T-helper 2 cell treated with Interferon-gamma antibody and Interleukin-4, amounts not matched to agents 5 μg/mL and 100 μg/mL, for 36 hours (primary cell): ENCODE data around the gene GAS2.

Experiments used
- DNase-seq: peaks from one replicate; pipeline ENCODE4 v3.0.0; 2021; ENCODE audit warnings: low spot score
- H3K27ac Mint-ChIP-seq: one replicate; pipeline ENCODE4 v1.8.0; 2021; ENCODE audit warnings: mild to moderate bottlenecking, mixed read lengths
- H3K27me3 Mint-ChIP-seq: one replicate; pipeline ENCODE4 v1.8.0; 2021; ENCODE audit warnings: low read depth, mixed read lengths
- H3K36me3 Mint-ChIP-seq: one replicate; pipeline ENCODE4 v1.8.0; 2021; ENCODE audit warnings: low read depth, mixed read lengths
- H3K4me1 Mint-ChIP-seq: one replicate; pipeline ENCODE4 v1.8.0; 2021; ENCODE audit warnings: low read depth, mixed read lengths
- H3K4me3 Mint-ChIP-seq: one replicate; pipeline ENCODE4 v1.8.0; 2022; ENCODE audit warnings: mild to moderate bottlenecking, moderate library complexity, mixed read lengths
- H3K9me3 Mint-ChIP-seq: one replicate; pipeline ENCODE4 v1.8.0; 2021; ENCODE audit warnings: mixed read lengths

The GAS2 gene

DNA sequence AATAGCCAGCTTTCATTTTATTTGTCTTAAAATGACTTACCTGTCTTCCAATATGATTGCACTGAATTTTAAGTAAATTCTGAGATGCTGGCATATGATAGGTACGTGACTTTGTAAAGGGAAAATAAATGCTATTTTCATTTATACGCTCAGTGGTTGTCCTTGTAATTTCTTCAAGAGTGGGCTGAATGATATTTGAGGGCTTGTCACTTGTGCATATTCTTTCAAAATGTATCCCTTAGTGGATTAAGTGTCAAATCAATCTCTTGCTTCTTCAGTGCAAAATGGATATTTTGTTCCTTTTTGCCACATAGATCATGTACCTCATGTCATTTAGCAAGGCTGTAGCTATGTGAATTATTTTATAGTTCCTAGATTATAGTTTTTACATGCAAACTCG is 56.9 kb downstream of the GAS2 start:
- DNase-seq: no peak
- no peaks in the 10 kb centered on the region for H3K27me3 Mint-ChIP-seq
- H3K4me3 Mint-ChIP-seq: no peak overlapping the region
- H3K36me3 Mint-ChIP-seq: no peaks in the 10 kb centered on the region
- H3K4me1 Mint-ChIP-seq: no peaks in the 10 kb centered on the region
- no peak overlapping the region for H3K27ac Mint-ChIP-seq
- H3K9me3 Mint-ChIP-seq: no peaks in the 10 kb centered on the region

- Mint-ChIP-seq H3K4me3 (no peak overlapping the region), H3K27me3 (no peaks in the 10 kb centered on the region), H3K9me3 (no peaks in the 10 kb centered on the region), H3K27ac (no peak overlapping the region), H3K36me3 (no peaks in the 10 kb centered on the region), H3K4me1 (no peaks in the 10 kb centered on the region)
- DNase-seq: no peak
These were observed 58.7 kb downstream of the GAS2 start for GRCh38 chr11:22725079-22725478.

GRCh38 chr11:22728600-22729389 is 62.4 kb downstream of the GAS2 start:
- H3K27ac Mint-ChIP-seq: no peak overlapping the region
- no peak for DNase-seq
- no peaks in the 10 kb centered on the region for H3K9me3 Mint-ChIP-seq
- H3K36me3 Mint-ChIP-seq: no peaks in the 10 kb centered on the region
- H3K4me3 Mint-ChIP-seq: no peak overlapping the region
- H3K27me3 Mint-ChIP-seq: no peaks in the 10 kb centered on the region
- H3K4me1 Mint-ChIP-seq: no peaks in the 10 kb centered on the region

DNA sequence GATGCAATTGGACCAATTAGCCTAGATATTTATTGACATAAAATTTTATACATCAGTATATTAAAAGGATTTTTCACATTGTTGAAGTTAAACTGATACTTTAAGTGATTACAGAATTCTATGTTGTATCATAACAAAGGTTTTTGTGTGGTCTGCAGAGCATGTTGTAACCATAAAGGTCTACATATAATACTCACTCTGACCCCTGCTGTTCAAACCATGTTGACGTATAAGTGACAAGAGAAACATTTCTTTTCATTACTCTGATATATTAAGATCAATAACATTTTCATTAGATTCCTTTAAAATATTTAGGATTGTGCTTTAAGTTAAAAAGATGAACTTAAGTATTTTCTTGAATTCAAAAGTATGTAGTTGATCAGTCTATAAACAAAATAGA is 63.9 kb downstream of the GAS2 start:
- H3K9me3 Mint-ChIP-seq: no peaks in the 10 kb centered on the region
- no peak for DNase-seq

GRCh38 chr11:22732588-22732987 is 66.2 kb downstream of the GAS2 start:
- no peaks in the 10 kb centered on the region for H3K4me1 Mint-ChIP-seq
- no peaks in the 10 kb centered on the region for H3K9me3 Mint-ChIP-seq
- no peaks in the 10 kb centered on the region for H3K36me3 Mint-ChIP-seq
- H3K27ac Mint-ChIP-seq: no peak overlapping the region
- DNase-seq: no peak
- H3K4me3 Mint-ChIP-seq: no peak overlapping the region
- H3K27me3 Mint-ChIP-seq: no peaks in the 10 kb centered on the region

More for the DNA sequence above, 63.9 kb downstream of the GAS2 start:
- Mint-ChIP-seq H3K4me3 (no peak overlapping the region), H3K36me3 (no peaks in the 10 kb centered on the region), H3K27ac (no peak overlapping the region), H3K27me3 (no peaks in the 10 kb centered on the region), H3K4me1 (no peaks in the 10 kb centered on the region)

GRCh38 chr11:22733475-22734248 is 67.3 kb downstream of the GAS2 start:
- Mint-ChIP-seq H3K36me3 (no peaks in the 10 kb centered on the region), H3K27ac (no peak overlapping the region), H3K27me3 (no peaks in the 10 kb centered on the region), H3K9me3 (no peaks in the 10 kb centered on the region), H3K4me3 (no peak overlapping the region), H3K4me1 (no peaks in the 10 kb centered on the region)
- no peak for DNase-seq

- Mint-ChIP-seq H3K4me3 (no peak overlapping the region), H3K27me3 (no peaks in the 10 kb centered on the region), H3K4me1 (no peaks in the 10 kb centered on the region), H3K27ac (no peak overlapping the region), H3K36me3 (no peaks in the 10 kb centered on the region), H3K9me3 (no peaks in the 10 kb centered on the region)
- no peak for DNase-seq
These were observed 68.4 kb downstream of the GAS2 start for GRCh38 chr11:22734628-22735345.

- DNase-seq: no peak
- no peaks in the 10 kb centered on the region for H3K9me3 Mint-ChIP-seq
- H3K27ac Mint-ChIP-seq: no peak overlapping the region
- H3K27me3 Mint-ChIP-seq: peaks cover 2% of the 10 kb centered on the region
- H3K4me1 Mint-ChIP-seq: no peaks in the 10 kb centered on the region
- H3K36me3 Mint-ChIP-seq: no peaks in the 10 kb centered on the region
- H3K4me3 Mint-ChIP-seq: no peak overlapping the region
These were observed 75.8 kb downstream of the GAS2 start for GRCh38 chr11:22742157-22742613.

GRCh38 chr11:22749536-22749935 is 83.1 kb downstream of the GAS2 start:
- DNase-seq: no peak
- Mint-ChIP-seq H3K36me3 (no peaks in the 10 kb centered on the region), H3K27ac (no peak overlapping the region), H3K9me3 (no peaks in the 10 kb centered on the region), H3K27me3 (peaks cover 2% of the 10 kb centered on the region), H3K4me3 (no peak overlapping the region), H3K4me1 (peaks cover 6% of the 10 kb centered on the region)

DNA sequence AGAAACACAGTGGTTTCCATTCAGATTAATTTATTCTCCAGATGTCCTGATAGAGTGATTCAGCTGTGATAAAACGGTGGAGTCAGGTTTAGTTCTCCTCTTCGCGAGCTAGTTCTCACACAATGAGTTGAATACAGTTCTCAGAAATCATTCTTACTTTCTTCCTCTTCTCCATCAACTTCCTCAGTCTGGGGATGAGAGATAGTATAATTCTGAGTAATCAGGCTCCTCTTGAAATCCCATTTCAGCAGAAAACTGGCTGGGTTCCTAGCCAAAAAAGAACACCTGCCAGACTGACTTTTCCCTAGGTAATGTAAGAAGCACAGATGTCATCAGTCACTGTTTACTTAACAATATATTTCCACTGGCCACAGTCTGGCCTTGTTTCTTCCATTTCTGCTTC is 86.5 kb downstream of the GAS2 start:
- H3K27ac Mint-ChIP-seq: no peak overlapping the region
- no peak for DNase-seq
- peaks cover 6% of the 10 kb centered on the region for H3K4me1 Mint-ChIP-seq
- no peaks in the 10 kb centered on the region for H3K9me3 Mint-ChIP-seq
- H3K36me3 Mint-ChIP-seq: no peaks in the 10 kb centered on the region
- no peak overlapping the region for H3K4me3 Mint-ChIP-seq
- no peaks in the 10 kb centered on the region for H3K27me3 Mint-ChIP-seq

DNA sequence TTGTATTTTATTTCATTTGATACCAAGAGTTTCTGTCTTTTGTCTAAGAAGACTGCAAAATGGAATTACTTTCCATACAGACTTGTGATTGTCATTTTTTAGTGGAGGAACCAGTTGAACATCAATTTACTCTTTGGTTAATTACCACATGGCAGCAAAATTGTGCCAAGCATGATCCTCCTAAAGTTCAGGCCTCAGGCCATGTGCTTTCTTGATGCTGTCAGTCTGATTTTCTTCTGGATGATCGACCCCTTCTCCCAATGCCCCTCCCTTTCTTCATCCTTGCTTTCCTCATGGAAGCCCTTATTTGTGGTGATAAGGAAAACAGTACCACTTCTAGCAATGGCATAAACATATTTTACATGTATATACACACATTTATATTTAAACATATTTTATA is 87.0 kb downstream of the GAS2 start:
- Mint-ChIP-seq H3K36me3 (no peaks in the 10 kb centered on the region), H3K9me3 (no peaks in the 10 kb centered on the region), H3K4me3 (no peak overlapping the region), H3K27me3 (no peaks in the 10 kb centered on the region), H3K4me1 (peaks cover 6% of the 10 kb centered on the region), H3K27ac (no peak overlapping the region)
- no peak for DNase-seq

DNA sequence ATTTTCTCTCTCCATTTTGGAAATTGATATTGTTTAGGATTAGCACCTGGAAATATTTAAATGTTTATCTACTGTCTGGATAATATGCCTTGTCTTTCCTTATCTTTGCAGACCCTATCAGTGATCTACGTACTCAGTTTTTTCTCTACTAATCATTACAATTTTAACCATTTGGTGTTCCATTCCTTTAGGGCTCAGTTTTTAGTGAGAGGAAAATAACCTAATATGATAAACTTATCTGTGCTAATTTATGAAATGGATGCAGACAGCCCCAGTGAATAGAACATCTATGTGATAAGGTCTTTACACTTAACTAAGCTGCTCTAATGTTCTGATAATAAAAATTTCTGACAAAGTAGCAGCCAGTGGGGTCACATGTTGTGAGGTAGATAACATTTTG is 94.7 kb downstream of the GAS2 start:
- Mint-ChIP-seq H3K27ac (no peak overlapping the region), H3K4me3 (no peak overlapping the region), H3K36me3 (no peaks in the 10 kb centered on the region), H3K27me3 (no peaks in the 10 kb centered on the region), H3K9me3 (no peaks in the 10 kb centered on the region), H3K4me1 (no peaks in the 10 kb centered on the region)
- DNase-seq: no peak

GRCh38 chr11:22763166-22763565 is 96.8 kb downstream of the GAS2 start:
- DNase-seq: no peak
- H3K36me3 Mint-ChIP-seq: no peaks in the 10 kb centered on the region
- no peak overlapping the region for H3K27ac Mint-ChIP-seq
- no peak overlapping the region for H3K4me3 Mint-ChIP-seq
- H3K4me1 Mint-ChIP-seq: no peaks in the 10 kb centered on the region
- no peaks in the 10 kb centered on the region for H3K27me3 Mint-ChIP-seq
- no peaks in the 10 kb centered on the region for H3K9me3 Mint-ChIP-seq

GRCh38 chr11:22764735-22765134 is 98.3 kb downstream of the GAS2 start:
- Mint-ChIP-seq H3K36me3 (no peaks in the 10 kb centered on the region), H3K9me3 (no peaks in the 10 kb centered on the region), H3K27me3 (no peaks in the 10 kb centered on the region), H3K4me3 (no peak overlapping the region), H3K4me1 (no peaks in the 10 kb centered on the region), H3K27ac (no peak overlapping the region)
- no peak for DNase-seq
